Vagina (tissue), 2 donors: ENCODE data around the gene CEBPZ. TPM values are rescaled to one million over a fixed set of nuclear protein-coding genes. Genes with fewer than 3 reads are reported as not detected.

Source experiments
- DNase-seq, 2 donors: peaks; one replicate each; pipeline ENCODE4 v3.0.0-alpha.2; 2017; ENCODE audit errors: extremely low spot score in 2 of 2
- H3K27ac ChIP-seq: fragments of 200-600 bp; sonication (generic); one replicate; pipeline ENCODE4 v1.5.1; 2019
- H3K27me3 ChIP-seq: fragments of 200-600 bp; sonication (generic); one replicate; pipeline ENCODE4 v1.5.1; 2019
- H3K36me3 ChIP-seq, 2 donors: fragments of 200-600 bp; sonication (generic); one replicate each; pipeline ENCODE4 v1.5.1; 2017 to 2019
- H3K4me1 ChIP-seq: fragments of 200-600 bp; sonication (generic); one replicate; pipeline ENCODE4 v1.5.1; 2019
- H3K4me3 ChIP-seq, 2 donors: fragments of 200-600 bp; sonication (generic); 1 replicate in 1 of 2; 2 replicates in 1 of 2; pipeline ENCODE4 v1.5.1; 2016 to 2019
- H3K9me3 ChIP-seq: fragments of 200-600 bp; sonication (generic); one replicate; pipeline ENCODE4 v1.5.1; 2019
- CTCF ChIP-seq, 3 experiments: fragments of 450-650 bp in 2 of 3; fragments of 200-600 bp in 1 of 3; sonication (generic) in 1 of 3; IDR thresholded peaks; one replicate each; pipeline ENCODE4 v1.5.1; 2017 to 2019; ENCODE audit warnings: antibody characterized with exemption in 3 of 3, mild to moderate bottlenecking in 2 of 3, moderate library complexity in 2 of 3
- POLR2A ChIP-seq, 2 donors: fragments of 450-650 bp; IDR thresholded peaks; one replicate each; pipeline ENCODE4 v1.6.1; 2017; ENCODE audit warnings: antibody characterized with exemption in 2 of 2, mild to moderate bottlenecking in 2 of 2, moderate library complexity in 2 of 2
- POLR2AphosphoS5 ChIP-seq, 2 donors: sonication (generic); formaldehyde crosslinking; IDR thresholded peaks; one replicate each; pipeline ENCODE4 v1.9.0; 2017; ENCODE audit warnings: antibody characterized with exemption in 2 of 2, mild to moderate bottlenecking in 2 of 2, low read depth in 1 of 2; ENCODE audit not compliant: insufficient read depth in 1 of 2
- intact Hi-C: fragments of 100-400 bp; cut with DNase I; formaldehyde crosslinking; loops from one replicate; pipeline ENCODE4 v1.15.1; 2023
- total RNA-seq: library from RNA; depleted of rRNA; stranded (reverse); fragments of >200 nt; gene quantifications from one replicate; pipeline ENCODE4 v1.2.3, GENCODE V29; 2016

The CEBPZ gene
- total RNA-seq, 1 donor from 2014 or later: 27.0 TPM

- Histone ChIP-seq H3K36me3 (no peaks in the 10 kb centered on the region), H3K4me1 (no peaks in the 10 kb centered on the region), H3K4me3 (no peak overlapping the region), H3K27me3 (no peaks in the 10 kb centered on the region), H3K27ac (no peak overlapping the region), H3K9me3 (no peaks in the 10 kb centered on the region)
- TF ChIP-seq POLR2AphosphoS5 (IDR thresholded peaks at IDR 0.05; ENCODE audit: insufficient read depth in 1 of 2, low read depth in 1 of 2) (no peak), POLR2A (IDR thresholded peaks at IDR 0.05) (no peak), CTCF (IDR thresholded peaks at IDR 0.05) (no peak)
- DNase-seq: no peak
- intact Hi-C loops: no loop called here
These were observed 40.1 kb downstream of the CEBPZ start for GRCh38 chr2:37191253-37191652.

DNA sequence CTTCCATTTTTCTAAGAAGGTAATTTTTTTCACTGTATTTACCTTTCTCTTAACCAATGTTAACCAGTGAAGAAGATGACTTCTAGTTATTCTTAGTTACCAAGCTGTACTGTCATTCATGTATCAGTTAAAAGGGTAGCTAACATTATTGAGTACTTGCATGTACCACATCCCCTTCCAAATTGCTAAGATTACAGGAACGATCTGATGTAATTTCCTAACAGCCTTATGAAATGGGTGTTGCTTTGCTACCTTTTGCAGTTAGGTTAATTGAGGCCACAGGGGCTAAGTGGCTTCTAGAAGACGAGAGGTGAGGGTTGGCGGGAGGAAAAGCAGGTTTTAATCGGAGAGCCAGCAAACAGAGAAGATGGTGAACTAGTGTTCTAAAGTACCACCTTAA lies 41.1 kb downstream of the CEBPZ start:
- Histone ChIP-seq H3K9me3 (no peaks in the 10 kb centered on the region), H3K27me3 (no peaks in the 10 kb centered on the region), H3K27ac (no peak overlapping the region), H3K4me3 (no peak overlapping the region), H3K36me3 (no peaks in the 10 kb centered on the region), H3K4me1 (no peaks in the 10 kb centered on the region)
- intact Hi-C loops: no loop called here
- no peak for TF ChIP-seq POLR2AphosphoS5 (IDR thresholded peaks at IDR 0.05; ENCODE audit: insufficient read depth in 1 of 2, low read depth in 1 of 2)
- no peak for TF ChIP-seq POLR2A (IDR thresholded peaks at IDR 0.05)
- no peak for TF ChIP-seq CTCF (IDR thresholded peaks at IDR 0.05)
- DNase-seq: no peak

GRCh38 chr2:37189452-37190153 lies 41.8 kb downstream of the CEBPZ start:
- intact Hi-C loops: no loop called here
- no peak for TF ChIP-seq POLR2AphosphoS5 (IDR thresholded peaks at IDR 0.05; ENCODE audit: insufficient read depth in 1 of 2, low read depth in 1 of 2)
- no peak for TF ChIP-seq POLR2A (IDR thresholded peaks at IDR 0.05)
- TF ChIP-seq CTCF (IDR thresholded peaks at IDR 0.05): no peak
- Histone ChIP-seq H3K27me3 (no peaks in the 10 kb centered on the region), H3K4me3 (no peak overlapping the region), H3K36me3 (no peaks in the 10 kb centered on the region), H3K4me1 (no peaks in the 10 kb centered on the region), H3K9me3 (no peaks in the 10 kb centered on the region), H3K27ac (no peak overlapping the region)
- no peak for DNase-seq

- Histone ChIP-seq H3K27ac (no peak within 1 kb of the TSS), H3K36me3 (no peaks in the 10 kb centered on the region), H3K4me1 (no peaks in the 10 kb centered on the region), H3K27me3 (no peaks in the 10 kb centered on the region), H3K4me3 (no peak within 1 kb of the TSS), H3K9me3 (no peaks in the 10 kb centered on the region)
- intact Hi-C loops: no loop called here
- no peak for DNase-seq
- TF ChIP-seq POLR2AphosphoS5 (IDR thresholded peaks at IDR 0.05; ENCODE audit: insufficient read depth in 1 of 2, low read depth in 1 of 2): no peak
- TF ChIP-seq CTCF (IDR thresholded peaks at IDR 0.05): no peak
- TF ChIP-seq POLR2A (IDR thresholded peaks at IDR 0.05): no peak
These were observed 42.8 kb downstream of the CEBPZ start, which contains the start of gene SULT6B1 for GRCh38 chr2:37188570-37188969. Gene SULT6B1 (minus strand): TSS chr2:37188670. CDS start chr2:37188640, 30 bp downstream.
